GM12891 (cell line): ENCODE measurements around the gene ELMO1.

Experiments
- DNase-seq: peaks from one replicate; pipeline ENCODE4 v3.0.0; 2011; ENCODE audit warnings: low spot score; ENCODE audit not compliant: insufficient read length
- FAIRE-seq: peaks from 2 replicates; lab custom pipeline; 2011; peaks lifted over from hg19 to GRCh38; lab: Jason Lieb, UNC
- PAX5 ChIP-seq: IDR thresholded peaks from 2 replicates; pipeline ENCODE4 v1.6.1; 2011; ENCODE audit warnings: low read length, moderate library complexity, mild to moderate bottlenecking; ENCODE audit not compliant: insufficient read depth, severe bottlenecking
- POLR2A ChIP-seq: IDR thresholded peaks from 2 replicates; pipeline ENCODE4 v1.6.1; 2011; ENCODE audit warnings: low read depth, low read length, control low read depth
- POLR2AphosphoS5 ChIP-seq: IDR thresholded peaks from 2 replicates; pipeline ENCODE4 v1.6.1; 2011; ENCODE audit warnings: low read depth, low read length, control low read depth
- POU2F2 ChIP-seq: IDR thresholded peaks from 2 replicates; pipeline ENCODE4 v1.6.1; 2011; ENCODE audit warnings: low read depth, mild to moderate bottlenecking, control low read depth, low read length, moderate library complexity
- SPI1 ChIP-seq: IDR thresholded peaks from 2 replicates; pipeline ENCODE4 v1.6.1; 2011; ENCODE audit warnings: low read depth, low read length, control low read depth
- TAF1 ChIP-seq: IDR thresholded peaks from 2 replicates; pipeline ENCODE4 v1.6.1; 2011; ENCODE audit warnings: low read depth, low read length, control low read depth

The ELMO1 gene

DNA sequence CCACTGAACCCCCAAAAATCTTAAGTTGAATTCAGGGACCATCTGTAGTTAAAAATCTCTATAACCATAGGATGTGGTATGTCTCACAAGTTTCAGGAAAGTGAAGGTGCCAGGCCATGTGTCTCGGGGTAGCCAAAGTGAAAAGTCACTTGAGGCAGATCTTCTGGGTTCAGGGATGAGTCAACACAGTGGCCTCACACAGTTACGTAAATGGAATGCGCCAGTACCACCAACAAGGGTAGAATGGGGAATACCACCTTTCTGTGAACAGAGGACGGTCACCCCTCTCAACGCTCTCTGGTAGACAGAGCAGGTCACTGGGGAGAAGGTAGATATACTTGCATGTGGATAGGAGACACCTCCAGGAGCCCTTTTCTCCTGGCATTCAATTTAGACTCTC is 71.4 kb downstream of the ELMO1 start:
- FAIRE-seq = no peak
- no peak for TF ChIP-seq POLR2AphosphoS5
- TF ChIP-seq TAF1 = no peak
- no peak for TF ChIP-seq POU2F2
- TF ChIP-seq POLR2A = no peak
- DNase-seq = no peak

- TF ChIP-seq POU2F2 (no peak), POLR2A (no peak), POLR2AphosphoS5 (no peak), TAF1 (no peak)
- no peak for DNase-seq
- no peak for FAIRE-seq
Measured at GRCh38 chr7:37376386-37376785, 72.3 kb downstream of the ELMO1 start.

DNA sequence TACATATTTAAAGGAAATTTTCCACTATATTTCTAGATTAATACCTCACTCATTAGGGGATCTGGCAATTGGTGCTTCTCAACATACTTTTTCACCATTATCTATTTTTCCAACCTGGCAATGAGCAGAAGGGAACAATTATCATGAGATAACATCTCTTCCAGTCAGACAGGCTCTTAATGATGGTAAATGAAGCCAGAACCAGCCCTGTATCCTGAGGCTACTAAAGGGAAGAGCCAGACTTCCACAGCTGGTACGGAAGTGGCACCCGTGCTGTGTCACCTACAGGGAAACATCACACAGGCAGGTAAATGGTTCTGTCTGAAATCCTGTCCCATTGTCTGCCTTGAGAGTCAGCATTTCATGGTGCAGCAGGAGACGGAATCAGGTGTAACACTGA is 75.9 kb downstream of the ELMO1 start:
- TF ChIP-seq SPI1 (no peak), POU2F2 (no peak), TAF1 (no peak), PAX5 (no peak), POLR2AphosphoS5 (no peak), POLR2A (no peak)
- no peak for DNase-seq
- peak; percentile 28 for FAIRE-seq

GRCh38 chr7:37371755-37372154 is 76.9 kb downstream of the ELMO1 start:
- FAIRE-seq = no peak
- TF ChIP-seq PAX5 = no peak
- TF ChIP-seq POU2F2 = no peak
- no peak for TF ChIP-seq POLR2A
- TF ChIP-seq TAF1 = no peak
- no peak for TF ChIP-seq POLR2AphosphoS5
- no peak for TF ChIP-seq SPI1
- no peak for DNase-seq

GRCh38 chr7:37369906-37370305 is 78.8 kb downstream of the ELMO1 start:
- FAIRE-seq (no peak), DNase-seq (no peak)
- no peak for TF ChIP-seq SPI1
- TF ChIP-seq POLR2A = no peak
- TF ChIP-seq POU2F2 = no peak
- TF ChIP-seq TAF1 = no peak
- no peak for TF ChIP-seq PAX5
- no peak for TF ChIP-seq POLR2AphosphoS5

GRCh38 chr7:37368540-37368939 is 80.1 kb downstream of the ELMO1 start:
- TF ChIP-seq SPI1 = no peak
- TF ChIP-seq POLR2A = no peak
- no peak for TF ChIP-seq TAF1
- TF ChIP-seq POU2F2 = no peak
- TF ChIP-seq POLR2AphosphoS5 = no peak
- no peak for TF ChIP-seq PAX5
- DNase-seq (no peak), FAIRE-seq (no peak)

- FAIRE-seq (no peak), DNase-seq (no peak)
- TF ChIP-seq POU2F2 = no peak
- TF ChIP-seq SPI1 = no peak
- no peak for TF ChIP-seq TAF1
- no peak for TF ChIP-seq POLR2A
- TF ChIP-seq POLR2AphosphoS5 = no peak
- TF ChIP-seq PAX5 = no peak
Measured at GRCh38 chr7:37367010-37367409, 81.7 kb downstream of the ELMO1 start.

DNA sequence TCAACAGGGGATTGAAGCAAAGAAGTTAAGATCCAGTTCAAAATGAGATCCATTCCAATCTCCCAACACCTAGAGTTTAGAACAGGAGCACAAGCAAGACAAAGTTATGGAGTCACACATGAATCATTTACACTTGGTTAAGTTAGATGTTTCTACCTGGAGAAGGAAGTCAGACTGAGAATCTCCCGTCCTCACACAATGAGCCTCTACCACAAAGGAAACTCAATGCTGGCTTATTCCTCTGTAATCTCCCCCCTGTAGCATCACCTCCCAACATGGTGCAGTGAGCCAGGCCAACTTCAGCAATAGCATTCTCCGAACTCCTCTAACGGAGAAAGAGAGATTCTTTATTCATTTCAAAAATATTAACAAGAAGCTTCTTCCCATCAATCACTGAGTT is 82.2 kb downstream of the ELMO1 start:
- TF ChIP-seq POU2F2 (no peak), TAF1 (no peak), PAX5 (no peak), POLR2AphosphoS5 (no peak), SPI1 (no peak), POLR2A (no peak)
- no peak for FAIRE-seq
- no peak for DNase-seq

DNA sequence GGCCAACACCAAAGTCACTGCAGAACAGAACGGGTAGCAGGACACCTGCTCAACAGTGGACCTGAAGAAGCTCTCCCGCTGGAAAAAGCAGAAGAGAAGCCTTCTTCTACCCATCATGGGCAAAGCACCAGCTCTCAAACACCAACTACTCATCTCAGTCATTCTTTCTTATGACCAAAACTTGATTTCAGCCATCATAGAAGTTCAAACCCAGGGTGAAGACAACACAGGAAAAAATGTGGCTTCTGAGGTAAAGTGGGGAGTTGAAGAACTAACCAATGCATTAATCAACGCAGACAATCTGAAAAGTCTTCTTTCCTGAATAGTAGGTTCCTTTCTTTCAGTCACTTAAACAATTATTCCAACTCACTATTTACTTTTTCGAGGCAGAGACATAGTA is 83.3 kb downstream of the ELMO1 start:
- TF ChIP-seq PAX5 (no peak), SPI1 (0 out of 2 replicates have a peak, but pooled peaks have one; percentile 9)
- no peak for FAIRE-seq
- DNase-seq = no peak

GRCh38 chr7:37364856-37365255 is 83.8 kb downstream of the ELMO1 start:
- FAIRE-seq (no peak), DNase-seq (no peak)
- TF ChIP-seq POU2F2 = no peak
- no peak for TF ChIP-seq SPI1
- TF ChIP-seq PAX5 = no peak
- no peak for TF ChIP-seq POLR2A
